GM21515 (cell line): ENCODE data around the gene BRD9.
"Not testable (repeated sequence)": the region's sequence is repeated elsewhere in the genome, so short reads cannot be mapped to it uniquely, and the experiment has no call there.

ENCODE experiments used
- ATAC-seq: cut with Tn5 transposase; IDR thresholded peaks from one replicate; pipeline ENCODE4 v1.9.1; 2021; ENCODE audit not compliant: unreplicated experiment

The BRD9 gene

DNA sequence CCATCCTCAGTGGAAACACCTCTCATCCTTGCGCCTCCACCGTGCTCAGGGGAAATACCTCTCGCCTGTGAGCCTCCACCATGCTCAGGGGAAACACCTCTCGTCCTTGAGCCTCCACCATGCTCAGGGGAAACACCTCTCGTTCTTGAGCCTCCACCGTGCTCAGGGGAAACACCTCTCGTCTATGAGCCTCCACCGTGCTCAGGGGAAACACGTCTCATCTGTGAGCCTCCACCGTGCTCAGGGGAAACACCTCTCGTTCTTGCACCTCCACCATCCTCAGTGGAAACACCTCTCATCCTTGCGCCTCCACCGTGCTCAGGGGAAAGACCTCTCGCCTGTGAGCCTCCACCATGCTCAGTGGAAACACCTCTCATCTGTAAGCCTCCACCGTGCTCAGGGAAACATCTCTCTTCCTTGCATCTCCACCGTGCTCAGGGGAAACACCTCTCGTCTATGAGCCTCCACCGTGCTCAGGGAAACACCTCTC, 46.0 kb downstream of the BRD9 start:
- not testable (repeated sequence) for ATAC-seq

DNA sequence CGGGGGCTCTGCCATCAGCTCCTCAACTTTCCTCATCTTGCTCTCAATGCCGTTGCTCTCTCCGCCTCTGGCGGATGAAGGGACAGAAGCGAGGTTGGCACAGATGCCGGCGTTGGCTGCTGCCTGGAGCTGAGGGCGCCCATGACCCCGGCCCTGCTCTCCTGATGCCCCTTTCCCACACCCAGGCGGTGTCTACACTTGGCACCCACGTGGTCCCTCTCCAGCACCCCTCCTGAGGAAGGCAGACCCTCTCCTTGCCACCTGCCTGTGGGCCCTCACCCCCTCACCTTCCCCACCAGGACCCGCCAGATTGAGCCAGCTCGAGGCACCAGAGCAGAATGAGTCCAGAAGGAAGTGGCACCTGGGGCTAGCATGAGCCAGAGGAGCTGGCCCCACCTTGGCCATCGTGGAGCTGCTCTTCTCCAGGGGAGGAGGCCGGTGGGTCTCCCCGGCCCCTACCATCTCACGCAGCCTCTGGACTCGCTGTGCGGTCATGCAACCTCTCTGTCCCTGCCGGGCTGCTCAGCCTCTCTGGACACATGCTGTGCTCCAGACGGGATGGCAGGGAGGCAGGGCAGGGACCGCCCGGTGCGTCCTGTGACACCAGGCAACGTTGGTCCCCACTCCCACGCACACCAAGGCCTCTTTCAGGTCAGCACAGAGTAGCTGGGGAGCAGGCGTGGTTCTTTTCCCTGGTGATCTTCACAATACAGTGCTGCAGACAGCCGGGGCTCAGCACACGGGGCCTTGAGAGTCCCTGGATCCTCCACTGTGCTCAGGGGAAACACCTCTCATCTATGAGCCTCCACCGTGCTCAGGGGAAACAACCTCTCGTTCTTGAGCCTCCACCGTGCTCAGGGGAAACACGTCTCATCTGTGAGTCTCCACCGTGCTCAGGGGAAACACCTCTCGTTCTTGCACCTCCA, 46.7 kb downstream of the BRD9 start:
- ATAC-seq = not testable (repeated sequence)

DNA sequence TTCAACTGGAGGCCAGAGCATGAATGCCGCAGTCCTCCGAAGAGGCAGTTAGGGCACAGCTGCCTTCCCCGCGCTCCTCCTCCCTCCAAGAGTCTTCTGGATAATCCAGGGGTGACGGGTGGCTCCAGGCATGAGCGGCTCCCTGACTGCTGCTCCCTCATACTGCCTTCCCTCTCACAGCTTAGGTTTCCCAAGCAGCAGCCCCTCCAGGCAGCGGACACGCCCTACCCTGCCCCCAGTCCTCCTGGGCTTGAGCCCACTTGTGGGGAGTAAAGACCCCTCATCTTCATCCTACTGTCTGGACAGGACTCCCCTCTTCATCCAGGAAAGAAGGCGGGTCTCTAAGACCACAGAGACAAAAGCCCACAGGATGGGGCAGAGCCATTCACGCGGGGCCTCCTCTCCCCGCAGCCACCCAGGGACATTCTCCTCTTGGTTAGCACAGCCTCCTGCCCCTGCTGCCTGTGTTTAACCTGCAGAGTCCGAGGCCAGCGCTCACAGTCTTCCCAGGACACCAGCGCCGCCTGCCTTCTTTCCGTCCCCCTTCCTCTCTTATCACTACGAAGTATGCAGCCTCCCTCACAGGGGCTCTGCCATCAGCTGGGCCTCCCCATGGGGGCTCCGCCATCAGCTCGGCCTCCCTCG, 47.4 kb downstream of the BRD9 start:
- not testable (repeated sequence) for ATAC-seq

DNA sequence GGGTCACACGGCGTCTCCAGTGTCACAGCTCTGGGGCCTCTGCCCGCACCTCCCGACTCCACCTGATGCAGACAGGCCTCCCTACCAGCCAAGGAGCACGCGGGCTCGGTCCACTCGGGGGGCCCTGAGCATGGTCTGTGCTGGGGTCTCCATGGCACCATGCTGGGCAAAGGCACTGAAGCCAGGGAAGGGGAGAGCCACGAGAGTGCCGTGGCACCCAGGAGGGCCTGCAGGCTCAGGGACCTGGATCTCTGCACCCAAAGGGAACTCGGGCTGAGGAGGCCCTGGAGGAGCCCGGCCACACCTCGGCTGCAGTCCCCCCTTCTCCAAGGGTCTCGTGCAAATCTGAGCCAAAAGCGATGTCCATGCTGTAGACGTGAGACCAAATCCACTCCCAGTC, 48.2 kb downstream of the BRD9 start:
- not testable (repeated sequence) for ATAC-seq

DNA sequence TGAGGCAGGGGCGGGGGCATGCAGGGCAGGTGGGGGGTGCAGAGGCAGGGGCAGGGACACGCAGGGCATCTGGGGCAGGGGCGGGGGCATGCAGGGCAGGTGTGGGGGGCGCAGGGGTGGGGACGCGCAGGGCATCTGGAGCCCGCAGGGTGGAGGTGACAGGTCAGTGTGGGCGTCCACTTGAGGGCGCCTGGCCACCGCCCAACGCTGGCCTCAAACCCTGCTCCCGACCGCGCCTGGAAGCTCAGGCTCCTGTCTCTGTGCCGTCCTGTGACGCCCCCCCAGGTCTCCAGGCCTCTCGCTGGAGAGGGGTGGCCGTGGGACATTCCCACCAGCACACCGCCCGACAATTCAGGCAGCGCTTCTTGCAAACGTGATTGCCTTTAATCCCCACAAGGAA, 48.7 kb downstream of the BRD9 start:
- ATAC-seq = not testable (repeated sequence)

DNA sequence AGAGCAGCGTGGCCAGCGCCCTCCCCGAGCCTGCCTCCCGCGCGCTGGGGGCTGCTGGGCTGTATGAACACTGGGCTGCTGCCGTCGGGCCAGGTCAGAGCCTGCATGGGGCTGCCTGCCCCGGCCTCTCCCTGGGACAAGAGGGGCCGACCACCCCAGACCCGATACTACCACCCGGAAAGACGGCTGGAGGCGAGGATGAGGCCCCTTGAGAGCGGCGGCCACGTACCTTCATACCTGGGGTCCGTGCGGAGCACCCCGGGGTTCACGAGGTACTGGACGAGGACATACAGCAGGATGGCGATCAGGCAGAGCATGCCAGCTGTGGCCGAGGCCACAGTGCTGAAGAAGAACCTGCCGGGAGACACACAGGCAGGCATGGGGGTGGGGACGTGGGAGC, 49.2 kb downstream of the BRD9 start:
- not testable (repeated sequence) for ATAC-seq

DNA sequence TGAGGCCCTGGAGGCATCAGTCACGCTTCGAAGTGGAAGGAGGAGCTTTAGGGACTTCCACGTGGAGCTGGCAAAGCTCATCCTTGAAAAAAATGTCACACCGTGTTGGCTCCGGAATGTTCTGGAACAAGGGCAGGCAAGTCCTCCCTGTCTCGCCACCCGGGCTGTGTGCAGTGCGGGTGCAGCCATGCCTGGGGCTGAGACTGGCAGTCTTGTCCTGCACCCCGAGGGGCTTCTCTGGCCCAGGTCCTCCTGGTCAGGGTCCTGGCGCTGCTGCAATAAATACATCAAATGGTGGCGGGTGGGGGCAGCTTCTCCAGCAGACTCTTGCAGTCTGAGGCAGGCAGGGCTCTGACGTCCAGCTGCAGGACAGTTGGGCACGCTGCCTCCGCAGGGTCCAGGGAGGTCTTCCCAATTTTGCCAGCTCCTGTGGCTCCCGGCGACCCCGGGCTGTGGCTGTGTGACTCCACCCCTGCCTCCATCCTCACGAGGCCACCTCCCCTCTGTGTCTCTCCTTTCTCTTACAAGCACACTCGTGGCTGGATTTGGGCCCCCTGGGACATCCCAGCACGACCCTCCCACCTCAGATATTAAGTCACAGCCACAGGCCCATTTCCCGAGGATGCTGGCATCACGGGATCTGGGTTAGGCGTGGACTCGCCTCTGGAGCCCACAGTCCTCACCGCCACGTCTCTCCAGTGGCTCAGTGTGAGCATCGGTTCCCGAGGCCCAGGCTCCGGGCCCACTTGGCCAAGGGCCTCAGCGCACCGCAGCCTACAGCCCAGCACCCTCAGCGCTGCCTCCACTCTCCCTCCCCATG, 50.0 kb downstream of the BRD9 start:
- not testable (repeated sequence) for ATAC-seq

DNA sequence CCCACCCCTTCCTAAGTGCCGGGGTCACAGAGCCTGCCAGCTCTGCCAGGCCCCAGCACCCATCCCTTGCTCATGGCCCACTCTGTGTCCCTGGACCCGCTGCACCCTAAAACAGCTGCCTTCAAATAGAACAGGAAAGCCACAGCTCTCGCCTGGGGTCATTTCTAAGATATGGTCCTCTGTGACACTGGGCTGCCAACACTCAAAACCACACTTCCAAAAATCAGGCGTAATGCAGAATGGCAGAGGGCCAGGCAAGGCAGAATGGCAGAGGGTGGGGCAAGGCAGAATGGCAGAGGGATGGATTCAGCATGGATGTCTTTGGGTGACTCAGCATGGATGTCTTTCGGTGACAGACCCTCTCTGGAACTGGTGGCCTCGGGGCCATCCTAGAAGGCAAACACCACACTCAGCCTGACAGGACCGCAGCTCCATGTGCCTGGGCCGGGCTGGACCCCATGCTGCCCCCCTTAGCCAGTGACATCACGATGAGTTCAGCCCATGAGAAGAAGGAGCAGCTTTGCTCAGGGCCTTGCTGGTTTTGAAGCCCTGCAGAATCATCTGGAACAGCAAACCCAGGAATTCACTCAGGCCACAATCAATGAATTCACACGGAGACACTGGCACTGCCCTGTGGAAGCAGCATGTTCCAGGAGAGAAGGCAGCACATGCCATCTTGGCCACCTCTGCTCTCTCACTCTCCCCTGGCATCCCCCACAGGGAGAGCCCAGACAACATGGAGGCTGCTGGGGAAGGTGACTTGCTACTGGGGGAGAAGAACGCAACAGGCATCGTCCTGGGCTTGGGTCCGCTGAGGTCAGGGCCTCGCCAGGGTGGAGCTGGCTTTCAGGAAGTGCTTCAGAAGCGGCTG, 50.8 kb downstream of the BRD9 start:
- ATAC-seq = not testable (repeated sequence)

DNA sequence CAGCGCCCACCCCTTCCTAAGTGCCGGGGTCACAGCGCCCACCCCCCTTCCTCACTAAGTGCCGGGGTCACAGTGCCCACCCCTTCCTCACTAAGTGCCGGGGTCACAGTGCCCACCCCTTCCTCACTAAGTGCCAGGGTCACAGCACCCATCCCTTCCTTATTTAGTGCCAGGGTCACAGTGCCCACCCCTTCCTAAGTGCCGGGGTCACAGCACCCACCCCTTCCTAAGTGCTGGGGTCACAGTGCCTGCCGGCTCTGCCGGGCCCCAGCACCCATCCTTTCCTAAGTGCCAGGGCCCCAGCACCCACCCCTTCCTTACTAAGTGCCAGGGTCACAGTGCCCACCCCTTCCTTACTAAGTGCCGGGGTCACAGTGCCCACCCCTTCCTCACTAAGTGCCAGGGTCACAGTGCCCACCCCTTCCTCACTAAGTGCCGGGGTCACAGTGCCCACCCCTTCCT, 51.6 kb downstream of the BRD9 start:
- ATAC-seq = not testable (repeated sequence)

DNA sequence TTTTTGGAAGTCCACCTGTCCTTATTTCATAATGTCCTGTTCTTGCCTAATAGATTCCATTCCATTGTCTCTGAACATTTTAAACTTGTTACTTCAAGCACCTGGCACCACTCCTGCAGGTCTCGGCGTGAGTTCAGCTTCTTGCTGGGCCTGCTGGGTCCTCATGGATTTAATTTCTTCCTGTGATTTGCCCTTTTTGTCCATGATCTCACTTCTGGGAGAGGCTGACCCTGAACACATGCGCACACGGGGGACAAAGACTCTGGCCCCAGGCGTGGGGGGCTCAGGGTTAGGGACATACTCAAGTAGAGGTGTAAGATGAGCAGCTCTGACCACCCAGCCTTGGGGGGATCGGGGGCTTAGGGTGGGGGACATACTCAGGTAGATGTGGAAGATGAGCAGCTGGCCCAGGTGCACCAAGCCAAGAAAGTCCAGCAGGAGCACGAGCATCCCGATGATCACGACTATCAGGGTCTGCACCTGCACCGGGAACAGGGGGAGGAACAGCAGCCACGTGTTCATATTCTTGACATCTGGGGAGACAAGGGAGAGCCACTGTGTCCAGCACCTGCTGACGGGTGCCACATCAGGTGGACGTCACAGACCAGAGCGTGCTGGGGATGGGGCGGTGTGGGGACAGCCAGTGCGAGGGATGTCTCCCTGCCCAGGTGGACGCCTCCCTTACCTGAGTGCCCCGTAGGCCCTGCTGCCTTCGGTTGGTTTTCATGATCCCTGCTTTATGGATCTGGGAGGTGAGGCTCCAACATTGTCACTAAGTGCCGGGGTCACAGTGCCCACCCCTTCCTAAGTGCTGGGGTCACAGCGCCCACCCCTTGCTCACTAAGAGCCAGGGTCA, 52.3 kb downstream of the BRD9 start:
- ATAC-seq = not testable (repeated sequence)

DNA sequence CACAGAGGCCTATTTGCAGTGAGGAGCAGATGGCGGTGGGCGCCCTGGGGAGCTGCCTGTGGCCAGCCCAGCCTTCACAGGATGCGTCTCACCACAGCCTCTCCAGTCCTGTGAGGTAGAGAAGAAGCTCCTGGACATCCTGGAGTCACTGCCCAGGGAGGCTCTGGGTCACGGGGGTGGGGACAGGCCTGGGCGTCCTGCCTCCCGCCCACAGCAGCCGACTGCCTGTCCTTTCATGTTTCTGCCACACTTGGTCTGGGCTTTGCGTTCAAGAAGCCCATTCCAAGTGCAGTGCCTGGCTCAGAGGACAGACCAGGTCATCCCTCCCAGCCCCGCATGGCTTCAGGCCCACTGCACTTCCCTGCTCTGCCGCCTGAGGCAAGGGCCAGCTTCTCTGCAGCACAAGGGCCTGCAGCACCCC, 54.2 kb downstream of the BRD9 start:
- not testable (repeated sequence) for ATAC-seq

DNA sequence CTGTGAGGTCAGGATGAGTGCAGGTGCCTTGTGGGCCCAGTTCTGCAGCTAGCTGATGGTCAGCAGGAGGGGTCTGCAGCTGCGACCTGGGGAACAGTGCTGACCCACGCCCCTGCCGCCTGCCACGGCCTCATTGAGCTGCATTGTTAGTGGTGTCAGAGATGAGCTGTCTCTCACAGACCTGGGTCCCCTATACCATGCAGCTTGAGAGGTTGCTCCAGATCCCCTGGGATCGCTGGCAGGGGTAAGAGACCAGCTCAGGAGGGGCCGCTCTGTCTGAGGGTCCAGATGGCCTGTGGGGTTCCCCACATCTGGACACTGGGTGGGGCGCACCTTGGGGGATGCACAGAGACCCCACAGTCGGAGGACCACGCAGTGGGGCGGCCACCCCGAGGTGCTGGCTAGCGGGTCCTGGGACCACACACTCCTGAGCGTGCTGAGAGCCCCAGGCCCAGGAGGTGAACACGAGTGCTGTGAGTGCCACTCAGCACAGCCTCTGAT, 54.9 kb downstream of the BRD9 start:
- not testable (repeated sequence) for ATAC-seq

DNA sequence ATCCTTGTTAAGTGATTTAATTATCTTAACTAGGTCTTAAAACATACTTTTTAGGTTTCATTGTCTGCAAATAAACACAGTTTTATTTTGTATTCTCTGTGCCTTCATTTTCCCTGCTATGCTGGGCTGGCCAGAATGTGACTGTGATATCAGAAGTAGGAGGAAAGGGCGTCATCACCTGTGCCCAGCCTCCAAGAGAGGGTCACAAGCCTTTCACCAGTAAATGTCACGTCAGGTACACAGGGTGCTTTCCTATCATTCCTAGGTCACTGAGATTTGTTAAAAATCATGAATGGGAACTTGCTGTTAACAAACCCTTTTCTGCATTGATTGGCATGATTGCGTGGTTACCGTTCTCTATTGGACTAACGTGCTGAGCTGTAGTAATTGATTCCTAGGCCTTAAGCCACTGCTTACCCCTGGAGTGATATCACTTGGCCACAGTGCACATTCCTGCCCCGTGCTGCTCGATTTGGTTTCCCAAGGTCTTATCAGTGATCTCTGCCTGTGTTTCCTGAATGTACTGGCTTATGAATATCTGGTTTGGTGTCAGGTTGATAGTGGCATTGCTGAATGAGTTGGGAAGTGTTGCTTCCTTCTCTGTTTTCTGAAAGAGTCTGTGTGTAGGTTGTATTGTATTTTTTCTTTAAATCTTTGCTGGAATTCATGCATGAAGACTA, 56.5 kb downstream of the BRD9 start:
- not testable (repeated sequence) for ATAC-seq

DNA sequence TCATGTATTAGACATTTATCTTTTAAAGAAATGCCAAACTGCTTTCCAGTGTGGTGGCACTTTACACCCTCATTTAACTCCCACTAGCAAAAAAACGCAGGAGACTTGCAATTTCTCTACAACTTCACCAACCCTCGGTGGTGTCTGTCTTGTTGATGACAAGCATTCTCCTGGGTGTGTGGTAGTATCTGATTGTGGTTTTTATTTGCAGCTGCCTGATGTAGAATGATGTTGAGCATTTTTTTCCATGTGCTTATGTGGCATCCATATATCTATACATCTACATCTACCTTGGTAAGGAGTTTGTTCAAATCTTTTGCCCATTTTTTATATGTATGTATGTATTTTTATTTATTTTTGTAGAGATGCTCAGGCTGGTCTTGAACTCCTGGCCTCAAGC, 58.6 kb downstream of the BRD9 start:
- ATAC-seq = not testable (repeated sequence)

DNA sequence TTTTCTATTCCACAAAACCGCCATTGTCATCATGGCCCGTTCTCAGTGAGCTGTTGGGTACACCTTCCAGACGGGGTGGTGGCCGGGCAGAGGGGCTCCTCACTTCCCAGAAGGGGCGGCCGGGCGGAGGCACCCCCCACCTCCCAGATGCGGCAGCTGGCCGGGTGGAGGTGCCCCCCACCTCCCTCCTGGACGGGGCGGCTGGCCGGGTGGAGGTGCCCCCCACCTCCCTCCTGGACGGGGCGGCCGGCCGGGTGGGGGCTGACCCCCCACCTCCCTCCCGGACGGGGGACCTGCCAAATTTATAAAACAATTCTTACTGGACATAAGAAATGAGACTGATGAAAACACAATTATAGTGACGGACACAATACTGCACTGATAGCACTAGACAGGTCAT, 64.4 kb downstream of the BRD9 start:
- not testable (repeated sequence) for ATAC-seq

DNA sequence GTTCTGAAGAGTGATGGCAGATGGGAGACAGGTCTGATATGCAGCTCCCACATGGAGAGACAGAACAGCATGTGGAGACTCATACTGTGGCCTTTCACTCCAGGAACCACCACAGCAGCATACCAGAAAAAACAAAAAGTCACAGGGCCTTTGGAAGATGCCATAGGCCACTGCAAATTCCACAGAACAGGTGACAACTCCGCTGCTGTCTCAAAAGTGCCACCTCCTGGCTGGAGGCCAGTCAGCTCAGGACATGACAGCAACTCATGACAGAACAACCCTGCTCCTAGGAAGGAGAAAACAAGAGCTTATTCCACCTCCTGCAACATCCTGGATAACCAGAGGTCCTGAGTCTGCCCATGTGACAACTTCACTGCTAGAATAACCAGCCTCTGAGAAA, 67.1 kb downstream of the BRD9 start:
- not testable (repeated sequence) for ATAC-seq

DNA sequence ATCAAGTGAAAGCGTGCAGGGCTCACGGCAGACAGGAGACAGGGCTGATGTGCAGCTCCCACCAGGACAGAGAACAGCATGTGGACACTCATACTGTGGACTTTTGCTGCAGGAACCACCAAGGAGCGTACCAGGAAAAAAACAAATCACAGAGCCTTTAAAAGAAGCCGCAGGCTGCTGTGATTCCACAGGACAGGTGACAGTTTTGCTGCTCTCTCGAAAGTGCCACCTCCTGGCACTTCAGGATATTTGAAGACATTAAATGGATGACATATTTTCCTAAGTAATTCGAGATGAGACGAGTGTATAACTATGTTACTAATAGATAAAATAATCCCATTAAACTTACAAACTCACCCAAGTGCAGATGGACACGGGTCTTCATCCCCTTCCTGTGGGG, 71.1 kb downstream of the BRD9 start:
- ATAC-seq = no peak

DNA sequence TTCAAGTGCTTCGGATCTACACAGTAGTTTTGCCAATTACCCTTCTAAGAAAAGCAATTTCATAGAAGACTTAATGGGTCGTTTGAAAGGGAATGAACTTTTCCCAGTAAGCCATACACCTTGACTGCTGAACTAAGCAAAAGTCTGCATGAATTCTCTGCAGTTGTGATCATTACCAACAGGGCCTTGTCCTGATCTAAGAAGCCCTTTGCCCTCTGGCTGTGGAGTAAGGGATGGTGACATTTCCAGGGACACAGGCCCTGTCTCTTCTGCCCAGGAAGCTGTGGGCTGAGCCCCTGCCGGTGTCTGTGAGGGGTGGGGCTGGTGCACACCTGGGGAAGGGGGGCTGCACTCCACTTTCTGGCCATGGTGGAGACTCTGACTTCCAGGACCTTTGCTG, 72.4 kb downstream of the BRD9 start:
- ATAC-seq = no peak
